ENCODE results near the gene PTPRR.
"Not testable (repeated sequence)": the region's sequence is repeated elsewhere in the genome, so short reads cannot be mapped to it uniquely, and the experiment has no call there.

Gene PTPRR

GRCh38 chr12:70741256-70741655 lies 179.3 kb downstream of the PTPRR start:
- TF ChIP-seq L3MBTL2 (conservative IDR thresholded peaks at IDR 0.05) (no peak), SP1 (IDR thresholded peaks at IDR 0.05) (no peak), ARNT (IDR thresholded peaks at IDR 0.05) (no peak), SUZ12 (IDR thresholded peaks at IDR 0.05) (no peak), BHLHE40 (IDR thresholded peaks at IDR 0.05; ENCODE audit: borderline replicate concordance) (no peak), FOXK2 (IDR thresholded peaks at IDR 0.05) (no peak), FOXA1 (IDR thresholded peaks at IDR 0.05) (no peak), TARDBP (IDR thresholded peaks at IDR 0.05) (no peak), LEF1 (IDR thresholded peaks at IDR 0.05; ENCODE audit: borderline replicate concordance) (no peak), CTBP1 (IDR thresholded peaks at IDR 0.05; ENCODE audit: borderline replicate concordance) (no peak), NFRKB (IDR thresholded peaks at IDR 0.05) (no peak), ZNF384 (IDR thresholded peaks at IDR 0.05) (no peak), HDGF (IDR thresholded peaks at IDR 0.05; ENCODE audit: borderline replicate concordance) (no peak), FOXM1 (IDR thresholded peaks at IDR 0.05; ENCODE audit: borderline replicate concordance) (no peak)
- no peak for DNase-seq (ENCODE audit: extremely low spot score)
- CTCF ChIA-PET, result interaction anchor here (0.8 kb wide), 1 partner anchor 109 kb away, joined by 3 read pairs; no protein-coding TSS in a partner anchor
- POLR2A ChIA-PET, result no interaction called here

GRCh38 chr12:70739756-70740155 lies 180.8 kb downstream of the PTPRR start:
- ChIA-PET CTCF (no interaction called here), POLR2A (no interaction called here)
- TF ChIP-seq PKNOX1 (IDR thresholded peaks at IDR 0.05), result no peak
- TF ChIP-seq L3MBTL2 (conservative IDR thresholded peaks at IDR 0.05), result no peak
- no peak for DNase-seq (ENCODE audit: extremely low spot score)

- POLR2A ChIA-PET, result no interaction called here
- TF ChIP-seq BHLHE40 (IDR thresholded peaks at IDR 0.05; ENCODE audit: borderline replicate concordance) (no peak), PKNOX1 (IDR thresholded peaks at IDR 0.05) (0 out of 2 replicates have a peak, but pooled peaks have one; percentile 24), ZNF384 (IDR thresholded peaks at IDR 0.05) (no peak), HDGF (IDR thresholded peaks at IDR 0.05; ENCODE audit: borderline replicate concordance) (no peak), L3MBTL2 (conservative IDR thresholded peaks at IDR 0.05) (no peak), TARDBP (IDR thresholded peaks at IDR 0.05) (no peak)
- CTCF ChIA-PET, result no interaction called here
- DNase-seq (ENCODE audit: extremely low spot score), result no peak
Observed at GRCh38 chr12:70736351-70737133, 184.0 kb downstream of the PTPRR start.

DNA sequence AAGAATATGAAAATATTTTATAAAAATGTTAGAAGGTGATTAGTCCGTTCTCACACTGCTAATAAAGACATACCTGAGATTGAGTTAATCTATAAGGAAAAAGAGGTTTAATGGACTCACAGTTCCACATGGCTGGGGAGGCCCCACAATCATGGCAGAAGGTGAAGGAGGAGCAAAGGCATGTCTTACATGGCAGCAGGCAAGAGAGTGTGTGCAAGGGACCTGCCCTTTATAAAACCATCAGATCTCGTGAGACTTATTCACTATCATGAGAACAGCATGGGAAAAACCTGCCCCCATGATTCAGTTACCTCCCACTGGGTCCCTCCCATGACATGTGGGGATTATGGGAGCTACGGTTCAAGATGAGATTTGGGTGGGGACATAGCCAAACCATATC lies 185.3 kb downstream of the PTPRR start:
- DNase-seq (ENCODE audit: extremely low spot score); CTCF ChIA-PET; POLR2A ChIA-PET: not testable (repeated sequence)

- CTCF ChIA-PET, result interaction anchor here (0.6 to 1.4 kb wide), 8 partner anchors 21 to 987 kb away, joined by 3 to 12 read pairs (median 4); no protein-coding TSS in a partner anchor
- DNase-seq (ENCODE audit: extremely low spot score), result peak; percentile 64
- POLR2A ChIA-PET, result no interaction called here
- TF ChIP-seq ZNF384 (IDR thresholded peaks at IDR 0.05) (peak; percentile 86), TARDBP (IDR thresholded peaks at IDR 0.05) (no peak)
Observed at GRCh38 chr12:70733385-70733784, 187.2 kb downstream of the PTPRR start.

DNA sequence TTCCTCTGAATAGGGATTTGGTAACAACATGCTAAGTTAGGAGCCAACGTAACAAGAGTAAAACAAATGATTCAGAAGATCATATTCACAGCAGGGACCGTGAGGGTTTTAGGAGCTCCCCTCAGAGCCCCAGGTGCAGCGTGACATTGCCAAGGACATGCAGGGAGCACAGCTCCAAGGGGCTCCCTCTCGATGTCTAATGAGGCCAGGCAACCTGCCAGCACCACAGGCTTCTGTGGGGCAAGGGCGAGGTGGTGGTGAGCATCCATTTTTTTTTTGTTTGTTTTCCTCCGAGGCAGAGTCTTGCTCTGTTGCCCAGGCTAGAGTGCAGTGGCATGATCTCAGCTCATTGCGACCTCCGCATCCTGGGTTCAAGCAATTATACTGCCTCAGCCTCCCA lies 188.3 kb downstream of the PTPRR start:
- ChIA-PET CTCF (interaction anchor here (0.7 to 1.3 kb wide), 3 partner anchors 10 to 910 kb away, joined by 4 to 7 read pairs (median 7); no protein-coding TSS in a partner anchor), POLR2A (no interaction called here)
- TF ChIP-seq TARDBP (IDR thresholded peaks at IDR 0.05), result no peak
- no peak for TF ChIP-seq HDGF (IDR thresholded peaks at IDR 0.05; ENCODE audit: borderline replicate concordance)
- no peak for TF ChIP-seq SUZ12 (IDR thresholded peaks at IDR 0.05)
- TF ChIP-seq ARNT (IDR thresholded peaks at IDR 0.05), result no peak
- no peak for TF ChIP-seq FOXA1 (IDR thresholded peaks at IDR 0.05)
- no peak for TF ChIP-seq BHLHE40 (IDR thresholded peaks at IDR 0.05; ENCODE audit: borderline replicate concordance)
- DNase-seq (ENCODE audit: extremely low spot score), result no peak

DNA sequence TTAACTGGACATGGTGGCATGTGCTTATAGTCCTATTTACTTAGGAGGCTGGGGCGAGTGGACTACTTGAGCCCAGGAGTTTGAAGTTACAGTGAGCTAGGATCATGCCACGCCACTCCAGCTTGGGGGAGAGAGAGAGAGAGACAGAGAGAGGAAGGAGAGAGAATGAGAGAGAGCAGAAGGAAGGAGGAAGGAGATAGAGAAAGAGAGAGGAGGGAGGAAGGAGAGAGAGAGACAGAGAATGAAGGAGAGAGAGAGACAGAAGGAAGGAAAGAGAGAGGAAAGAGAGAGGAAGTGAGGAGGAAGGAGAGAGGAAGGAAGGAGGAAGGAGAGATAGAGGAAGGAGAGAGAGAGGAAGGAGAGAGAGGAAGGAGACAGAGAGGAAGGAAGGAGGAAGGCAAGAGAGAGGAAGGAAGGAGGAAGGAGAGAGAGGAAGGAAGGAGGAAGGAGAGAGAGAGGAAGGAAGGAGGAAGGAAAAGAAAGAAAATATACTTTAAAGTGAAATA lies 189.8 kb downstream of the PTPRR start:
- DNase-seq (ENCODE audit: extremely low spot score), result no peak
- CTCF ChIA-PET, result interaction anchor here (0.6 to 0.7 kb wide), 4 partner anchors 284 to 1576 kb away, joined by 3 to 11 read pairs (median 6); no protein-coding TSS in a partner anchor
- TF ChIP-seq BHLHE40 (IDR thresholded peaks at IDR 0.05; ENCODE audit: borderline replicate concordance), result no peak
- no peak for TF ChIP-seq FOXM1 (IDR thresholded peaks at IDR 0.05; ENCODE audit: borderline replicate concordance)
- no peak for TF ChIP-seq FOXA1 (IDR thresholded peaks at IDR 0.05)
- TF ChIP-seq FOXK2 (IDR thresholded peaks at IDR 0.05), result no peak
- TF ChIP-seq SUZ12 (IDR thresholded peaks at IDR 0.05), result no peak
- TF ChIP-seq L3MBTL2 (conservative IDR thresholded peaks at IDR 0.05), result no peak
- TF ChIP-seq SP1 (IDR thresholded peaks at IDR 0.05), result no peak
- TF ChIP-seq NFRKB (IDR thresholded peaks at IDR 0.05), result no peak
- TF ChIP-seq LEF1 (IDR thresholded peaks at IDR 0.05; ENCODE audit: borderline replicate concordance), result no peak
- TF ChIP-seq HDGF (IDR thresholded peaks at IDR 0.05; ENCODE audit: borderline replicate concordance), result no peak
- POLR2A ChIA-PET, result no interaction called here

- ChIA-PET CTCF (no interaction called here), POLR2A (no interaction called here)
- DNase-seq (ENCODE audit: extremely low spot score), result no peak
- TF ChIP-seq TARDBP (IDR thresholded peaks at IDR 0.05) (no peak), ZNF384 (IDR thresholded peaks at IDR 0.05) (no peak), ARNT (IDR thresholded peaks at IDR 0.05) (no peak), L3MBTL2 (conservative IDR thresholded peaks at IDR 0.05) (no peak), FOXK2 (IDR thresholded peaks at IDR 0.05) (no peak)
Observed at GRCh38 chr12:70724444-70724843, 196.1 kb downstream of the PTPRR start.

All from HEK293T (cell line).